NCI-H2107 (cell line): ENCODE measurements around the gene GPR158.
A peak's percentile ranks its signal among the peaks of the same experiment; 100 is the strongest.
"Not testable (repeated sequence)": the region's sequence is repeated elsewhere in the genome, so short reads cannot be mapped to it uniquely, and the experiment has no call there.

Experiments
- DNase-seq: peaks from one replicate; lab custom pipeline; 2025; lab: John Stamatoyannopoulos, UW

The GPR158 gene, protein sequence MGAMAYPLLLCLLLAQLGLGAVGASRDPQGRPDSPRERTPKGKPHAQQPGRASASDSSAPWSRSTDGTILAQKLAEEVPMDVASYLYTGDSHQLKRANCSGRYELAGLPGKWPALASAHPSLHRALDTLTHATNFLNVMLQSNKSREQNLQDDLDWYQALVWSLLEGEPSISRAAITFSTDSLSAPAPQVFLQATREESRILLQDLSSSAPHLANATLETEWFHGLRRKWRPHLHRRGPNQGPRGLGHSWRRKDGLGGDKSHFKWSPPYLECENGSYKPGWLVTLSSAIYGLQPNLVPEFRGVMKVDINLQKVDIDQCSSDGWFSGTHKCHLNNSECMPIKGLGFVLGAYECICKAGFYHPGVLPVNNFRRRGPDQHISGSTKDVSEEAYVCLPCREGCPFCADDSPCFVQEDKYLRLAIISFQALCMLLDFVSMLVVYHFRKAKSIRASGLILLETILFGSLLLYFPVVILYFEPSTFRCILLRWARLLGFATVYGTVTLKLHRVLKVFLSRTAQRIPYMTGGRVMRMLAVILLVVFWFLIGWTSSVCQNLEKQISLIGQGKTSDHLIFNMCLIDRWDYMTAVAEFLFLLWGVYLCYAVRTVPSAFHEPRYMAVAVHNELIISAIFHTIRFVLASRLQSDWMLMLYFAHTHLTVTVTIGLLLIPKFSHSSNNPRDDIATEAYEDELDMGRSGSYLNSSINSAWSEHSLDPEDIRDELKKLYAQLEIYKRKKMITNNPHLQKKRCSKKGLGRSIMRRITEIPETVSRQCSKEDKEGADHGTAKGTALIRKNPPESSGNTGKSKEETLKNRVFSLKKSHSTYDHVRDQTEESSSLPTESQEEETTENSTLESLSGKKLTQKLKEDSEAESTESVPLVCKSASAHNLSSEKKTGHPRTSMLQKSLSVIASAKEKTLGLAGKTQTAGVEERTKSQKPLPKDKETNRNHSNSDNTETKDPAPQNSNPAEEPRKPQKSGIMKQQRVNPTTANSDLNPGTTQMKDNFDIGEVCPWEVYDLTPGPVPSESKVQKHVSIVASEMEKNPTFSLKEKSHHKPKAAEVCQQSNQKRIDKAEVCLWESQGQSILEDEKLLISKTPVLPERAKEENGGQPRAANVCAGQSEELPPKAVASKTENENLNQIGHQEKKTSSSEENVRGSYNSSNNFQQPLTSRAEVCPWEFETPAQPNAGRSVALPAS (N-terminal part only)

GRCh38 chr10:25174461-25175230, at the start of gene GPR158:
GPR158 (plus strand) TSS chr10:25175001; CDS start chr10:25175421, 420 bp downstream.
- DNase-seq, result peak; percentile 27

DNA sequence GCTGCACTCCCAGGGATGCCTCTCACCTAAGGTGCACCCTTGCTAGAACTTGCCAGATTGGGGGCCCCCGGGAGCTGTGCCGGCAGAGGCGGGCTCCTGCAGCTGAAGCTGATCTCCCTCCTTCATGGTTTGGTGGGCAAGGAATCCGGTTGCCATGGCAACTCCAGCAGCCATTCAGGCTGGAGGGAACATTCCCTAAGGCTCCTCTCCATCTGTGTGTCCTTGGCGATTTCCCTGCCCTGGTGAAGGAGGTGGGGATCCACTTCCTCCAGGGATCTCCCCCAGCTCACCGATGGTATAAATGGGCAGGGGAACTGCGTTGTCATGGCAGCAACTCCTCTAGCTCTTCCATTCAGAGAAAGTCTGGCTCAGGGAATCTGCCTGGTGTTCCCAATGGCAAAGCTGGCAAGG, 49.6 kb upstream of the GPR158 start:
- no peak for DNase-seq

DNA sequence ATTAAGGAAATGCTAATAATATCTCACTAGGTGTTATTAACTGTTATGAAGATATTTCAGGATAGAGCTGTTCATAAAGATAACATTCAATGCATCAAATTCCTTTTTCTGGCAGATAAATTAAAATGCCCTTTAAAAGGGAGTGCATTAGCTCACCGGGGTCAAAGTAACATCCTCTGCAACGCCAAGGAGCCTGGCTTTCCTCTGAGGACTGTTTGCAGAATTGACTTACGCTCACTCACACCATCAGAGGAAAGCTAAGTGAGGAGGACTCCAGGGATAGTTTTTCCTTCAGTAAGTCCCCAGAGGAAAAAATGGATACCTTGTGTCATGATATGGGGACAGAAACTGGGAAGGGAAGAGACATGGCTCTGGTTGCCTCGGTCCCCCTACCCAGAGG, 45.2 kb upstream of the GPR158 start:
- DNase-seq, result no peak

GRCh38 chr10:25130906-25131305, 43.9 kb upstream of the GPR158 start:
- no peak for DNase-seq

DNA sequence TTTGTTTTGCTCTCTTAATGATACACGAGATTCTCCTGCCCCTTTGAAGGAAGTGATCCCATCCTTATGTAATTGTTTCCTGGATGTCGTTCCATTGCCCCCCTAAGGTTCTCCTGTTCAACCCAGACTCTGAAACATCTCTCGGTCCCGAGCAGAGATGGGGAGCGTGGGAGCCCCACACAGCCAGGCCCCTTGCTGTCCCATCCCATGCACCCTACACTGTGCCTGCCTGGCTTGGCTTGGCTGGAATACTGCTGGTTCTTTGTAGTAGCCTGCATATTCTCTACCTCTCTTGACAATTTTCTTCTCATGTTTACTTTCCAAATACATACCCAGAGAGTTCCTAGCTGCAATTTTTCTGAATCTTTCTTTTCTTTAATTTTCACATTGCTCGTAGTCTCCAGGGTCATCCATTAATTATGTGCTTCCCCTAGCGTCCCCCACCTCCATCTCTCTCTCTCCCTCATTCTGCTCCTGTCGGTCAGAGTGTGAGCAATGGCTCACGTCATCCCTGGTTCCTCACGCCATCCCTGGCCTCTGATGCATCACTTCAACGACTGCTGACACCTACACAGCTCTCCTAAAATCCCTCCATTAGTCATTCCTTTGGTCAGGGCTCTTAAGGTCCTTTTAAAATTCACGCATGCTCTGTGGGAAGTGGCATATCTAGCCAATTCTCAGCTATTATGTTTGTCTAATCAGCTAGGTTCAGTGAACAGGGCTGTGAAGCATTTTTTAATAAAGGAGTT, 32.5 kb upstream of the GPR158 start:
- DNase-seq, result no peak

DNA sequence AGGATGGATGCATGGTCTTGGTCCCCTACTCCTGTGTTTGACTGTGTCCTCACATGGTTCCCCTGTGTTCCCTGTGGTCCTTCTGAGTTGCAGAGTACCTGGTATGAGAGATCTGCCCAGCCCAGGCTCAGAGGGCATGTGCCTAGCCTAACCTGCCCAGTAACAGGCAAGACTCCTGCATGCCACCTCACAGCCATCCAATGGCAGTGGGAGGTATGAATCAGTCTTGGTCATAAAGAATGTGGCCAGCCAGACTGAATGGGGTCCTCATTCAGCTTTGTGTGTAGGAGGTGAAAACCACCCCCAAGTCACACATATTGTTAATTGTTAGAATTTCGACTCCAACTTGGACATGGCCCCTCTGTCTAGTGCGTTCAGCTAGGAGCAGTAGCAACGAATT, 17.2 kb upstream of the GPR158 start:
- DNase-seq, result no peak

- DNase-seq, result no peak
Measured at GRCh38 chr10:25159591-25159990, 15.2 kb upstream of the GPR158 start.

GRCh38 chr10:25162391-25162790, 12.4 kb upstream of the GPR158 start:
- no peak for DNase-seq

- not testable (repeated sequence) for DNase-seq
Measured at GRCh38 chr10:25163464-25163863, 11.3 kb upstream of the GPR158 start.

DNA sequence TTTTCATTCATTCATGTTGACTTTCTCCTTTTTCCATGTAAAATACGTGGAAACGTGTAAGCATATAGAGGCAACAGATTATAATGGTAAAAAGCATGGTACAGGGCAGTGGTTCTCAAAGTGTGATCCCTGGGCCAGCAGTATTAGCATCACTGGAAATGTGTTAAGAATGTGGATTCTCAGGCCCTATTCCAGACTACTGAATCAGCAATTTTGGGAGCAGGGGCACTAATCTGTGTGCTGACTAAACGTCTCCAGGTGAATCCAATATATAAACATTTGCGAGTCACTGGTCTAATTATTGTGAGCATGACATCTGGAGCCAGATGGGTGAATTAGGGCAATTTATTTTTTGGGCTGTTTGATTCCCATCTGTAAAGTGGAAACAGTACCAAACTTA, 5.1 kb upstream of the GPR158 start:
- DNase-seq, result no peak

DNA sequence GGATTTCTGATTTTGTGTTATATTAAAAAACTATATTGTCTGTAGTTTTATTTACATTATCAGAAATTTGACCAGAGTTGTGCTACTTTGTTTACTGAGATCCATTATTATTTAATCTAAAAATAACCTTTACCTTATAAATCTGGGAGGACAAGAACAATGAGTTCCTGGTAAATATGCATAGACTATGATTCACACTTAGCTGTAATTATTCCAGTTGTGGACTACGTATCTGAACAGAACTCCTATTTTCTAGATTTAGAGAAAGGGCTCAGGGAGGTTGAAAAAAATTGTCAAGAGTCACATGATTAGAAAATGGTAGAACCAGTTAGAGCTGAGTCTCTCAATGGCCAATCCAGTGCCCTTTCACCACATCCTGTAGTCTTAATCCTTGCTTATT, 4.2 kb upstream of the GPR158 start:
- no peak for DNase-seq

GRCh38 chr10:25175527-25176420, 973 bp downstream of the GPR158 start:
- no peak for DNase-seq

DNA sequence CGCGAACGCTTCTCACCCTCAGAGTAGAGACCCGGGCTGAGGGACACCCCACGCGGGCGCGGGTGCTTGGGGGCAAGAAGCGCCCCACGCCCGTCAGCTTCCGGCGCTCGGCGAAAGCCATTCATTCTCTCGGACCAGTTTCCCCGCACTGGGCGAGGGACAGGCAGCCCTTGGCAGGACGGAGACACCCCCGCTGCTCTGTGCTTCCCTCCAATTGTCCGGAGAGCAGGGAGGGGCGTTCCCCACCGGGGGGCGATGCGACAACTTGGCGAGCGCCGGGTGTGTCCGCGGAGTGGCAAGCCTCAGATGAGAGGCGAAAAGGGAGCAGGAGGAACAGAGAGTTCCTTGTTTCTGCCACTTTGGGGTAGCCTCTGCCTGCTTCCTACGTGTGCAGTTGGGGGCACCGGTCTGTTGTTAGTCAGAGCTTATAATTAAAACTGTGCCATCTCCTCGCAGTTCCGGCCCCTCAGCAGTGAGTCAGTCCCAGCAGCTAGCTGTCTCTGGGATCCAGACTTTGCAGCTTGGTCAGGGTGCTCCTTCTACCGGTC, 1.7 kb downstream of the GPR158 start:
- DNase-seq, result no peak

GRCh38 chr10:25177093-25177753, 2.4 kb downstream of the GPR158 start:
- DNase-seq, result no peak

DNA sequence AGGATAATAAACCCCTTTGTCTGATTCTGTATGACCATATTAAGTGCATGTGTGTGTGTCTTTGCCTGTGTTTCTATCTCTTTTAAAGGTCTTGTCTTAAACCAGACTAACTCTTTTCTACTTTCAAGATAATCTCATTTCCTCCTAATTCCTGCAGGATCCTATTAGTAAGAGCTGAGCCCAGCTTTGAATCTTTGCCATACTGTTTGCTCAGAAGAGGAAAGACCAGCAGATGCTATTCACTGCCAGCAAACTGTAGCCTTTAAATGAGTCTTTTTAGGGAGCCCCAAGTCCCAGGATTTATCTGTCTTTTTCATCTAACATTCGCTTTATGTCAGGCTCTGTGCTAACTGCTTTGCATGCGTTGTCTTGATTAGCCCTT, 2.9 kb downstream of the GPR158 start:
- no peak for DNase-seq

DNA sequence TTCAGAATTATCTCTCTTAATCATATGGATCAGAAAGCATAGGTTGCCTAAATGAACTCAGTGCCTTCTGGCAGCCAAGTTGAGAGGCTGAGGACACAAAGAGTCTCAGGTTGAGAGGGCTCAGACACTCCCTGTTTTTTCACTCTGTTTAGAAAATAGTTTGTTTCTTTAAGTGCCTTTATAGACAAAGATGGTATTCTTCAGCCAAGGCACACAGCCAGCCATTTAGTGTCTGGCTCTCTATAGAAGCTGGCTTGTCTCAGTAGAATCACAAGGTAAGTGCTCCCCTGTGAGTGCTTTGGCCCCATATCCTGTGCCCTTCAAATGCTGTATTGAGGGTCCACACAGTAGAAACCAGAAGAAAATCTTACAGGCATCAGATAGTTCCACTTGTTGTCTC, 3.6 kb downstream of the GPR158 start:
- no peak for DNase-seq

DNA sequence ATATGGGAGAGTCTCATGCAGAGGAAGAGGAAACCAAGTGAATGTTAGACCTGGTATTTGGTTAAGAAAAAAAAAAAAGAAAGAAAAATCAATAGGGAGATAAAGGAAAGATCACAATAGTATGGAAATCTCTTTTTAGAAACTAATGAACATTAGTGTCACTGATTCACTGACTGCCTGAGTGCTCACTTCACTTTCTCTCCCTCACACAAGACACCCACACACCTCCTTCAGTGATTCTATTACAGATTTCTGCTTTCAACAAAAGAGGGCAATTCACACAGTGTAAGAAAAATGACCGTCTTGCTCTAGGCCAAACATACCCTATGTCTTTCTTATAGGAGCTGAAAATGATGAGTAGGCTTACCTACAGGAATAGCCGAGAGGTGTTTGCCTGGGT, 6.0 kb downstream of the GPR158 start:
- no peak for DNase-seq

- DNase-seq, result no peak
Measured at GRCh38 chr10:25182636-25183035, 7.8 kb downstream of the GPR158 start.
